SKM-1 treated with dmso at 0.1 percent for 144 hours (cell line): ENCODE measurements around the gene FNDC7.
A peak's percentile ranks its signal among the peaks of the same experiment; 100 is the strongest.
"Not testable (repeated sequence)": the region's sequence is repeated elsewhere in the genome, so short reads cannot be mapped to it uniquely, and the experiment has no call there.

Experiments
- DNase-seq: peaks from one replicate; lab custom pipeline; 2025; ENCODE audit not compliant: unreplicated experiment; lab: John Stamatoyannopoulos, UW

The FNDC7 gene

DNA sequence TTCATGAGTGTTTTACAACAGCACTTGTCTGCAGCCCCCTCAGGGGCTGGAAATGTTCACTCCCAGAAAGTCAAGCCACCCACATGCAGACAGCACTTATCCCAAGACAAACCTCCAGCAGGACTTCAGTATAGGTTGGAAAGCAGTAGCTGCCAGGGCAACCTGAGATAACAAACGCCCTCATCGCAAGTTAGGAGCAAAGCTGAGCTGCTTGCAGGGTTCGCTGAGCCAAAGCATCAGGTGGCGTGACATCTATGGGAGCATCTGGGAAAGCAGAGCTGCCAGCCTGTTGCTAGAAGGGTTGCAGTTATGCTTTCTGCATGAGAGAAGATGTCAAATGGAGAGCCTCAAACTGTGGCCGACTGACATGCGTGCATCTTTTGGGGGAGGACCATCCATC lies 29.5 kb downstream of the FNDC7 start:
- DNase-seq: no peak

DNA sequence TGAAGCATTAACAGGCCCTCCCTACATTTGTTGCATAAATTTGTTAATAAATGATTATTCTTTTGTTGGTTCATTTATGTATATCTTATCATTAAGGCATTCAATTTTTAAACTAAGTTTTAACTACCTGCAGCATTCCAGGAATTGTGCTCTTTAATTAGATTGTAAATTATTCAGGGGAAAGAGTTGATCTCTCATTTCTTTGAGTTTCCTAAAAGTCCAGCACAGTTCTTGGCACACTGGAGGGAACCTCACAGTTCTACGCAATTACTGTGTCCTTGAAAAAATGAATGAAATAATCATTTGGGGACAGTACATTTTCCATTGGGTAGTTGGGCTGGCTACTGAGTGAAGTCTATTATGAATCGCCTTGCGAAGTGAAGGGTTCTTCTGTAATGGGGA lies 33.3 kb downstream of the FNDC7 start:
- DNase-seq: no peak

DNA sequence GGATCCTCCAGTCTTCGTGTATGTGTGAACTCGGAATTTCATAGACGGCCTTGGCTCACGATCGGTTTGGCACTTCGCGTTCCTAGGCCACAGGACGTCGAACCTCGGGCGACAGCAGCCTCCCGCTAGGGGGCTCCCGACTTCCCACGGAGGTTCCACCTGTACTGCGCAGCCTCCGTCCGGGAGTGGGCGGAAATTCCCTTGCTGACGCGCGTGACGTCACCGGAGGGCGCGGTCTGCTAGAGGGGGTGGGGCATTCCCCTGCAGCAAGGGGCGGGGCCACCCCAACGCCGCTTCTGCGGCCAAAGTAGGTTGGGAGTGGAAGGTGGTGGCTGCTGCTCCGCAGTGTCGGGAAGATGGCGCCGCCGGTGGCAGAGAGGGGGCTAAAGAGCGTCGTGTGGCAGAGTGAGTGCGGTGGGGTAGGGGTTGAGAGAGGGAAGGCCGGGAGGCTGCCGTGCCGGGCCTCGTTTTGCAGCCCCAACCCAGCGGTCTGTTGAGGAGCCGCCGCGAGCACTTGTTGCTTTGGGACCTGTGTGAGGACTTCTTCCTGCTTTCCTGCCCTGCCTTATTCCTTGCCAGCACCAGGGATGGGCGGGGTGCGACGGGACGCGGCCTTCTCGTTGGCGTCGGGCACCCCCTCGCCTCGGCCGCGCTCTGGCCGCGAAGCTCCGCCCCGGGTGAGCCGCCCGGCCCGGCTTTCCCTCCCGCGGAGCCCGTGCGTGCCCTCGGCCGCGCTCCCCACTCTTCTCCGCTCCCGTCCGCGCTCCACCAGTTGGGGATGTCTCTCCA lies 33.9 kb downstream of the FNDC7 start, which contains the start of gene STXBP3:
STXBP3 (plus strand) TSS at position 293 of the 789 bp plus-strand sequence; CDS start at position 357, 64 bp downstream.
- peak; percentile 89 for DNase-seq

DNA sequence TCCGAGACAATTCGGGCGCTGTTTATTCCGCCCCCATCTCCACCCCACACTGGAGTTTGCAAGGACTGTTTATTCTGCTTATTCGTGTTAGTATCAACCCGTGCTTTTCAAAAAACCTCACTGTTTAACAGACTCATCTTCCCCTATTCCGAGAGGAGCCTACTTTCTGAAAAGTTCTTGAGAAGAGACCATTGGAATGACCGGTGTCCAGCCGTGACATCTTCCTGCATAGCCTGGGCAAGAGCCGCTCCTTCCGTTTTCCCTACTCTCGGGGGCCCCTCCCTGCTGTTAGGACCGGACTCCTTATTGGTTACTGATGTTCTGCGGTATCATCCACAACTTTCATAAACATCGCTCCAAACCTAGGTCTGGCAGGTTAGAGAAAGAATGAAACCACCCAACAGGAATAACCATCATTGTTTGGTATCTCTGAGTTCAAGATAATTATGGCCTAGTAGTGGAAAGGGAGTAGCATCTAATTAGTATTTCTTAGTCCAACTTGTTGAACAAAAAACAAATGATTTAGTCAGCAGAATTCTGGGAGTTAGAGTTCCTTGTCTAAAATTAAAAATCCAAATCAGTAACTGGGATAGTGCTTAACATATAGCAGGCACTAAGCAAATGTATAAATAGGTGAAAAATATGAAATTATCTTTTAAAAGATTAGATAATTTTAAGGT lies 34.6 kb downstream of the FNDC7 start:
- peak; percentile 68 for DNase-seq

DNA sequence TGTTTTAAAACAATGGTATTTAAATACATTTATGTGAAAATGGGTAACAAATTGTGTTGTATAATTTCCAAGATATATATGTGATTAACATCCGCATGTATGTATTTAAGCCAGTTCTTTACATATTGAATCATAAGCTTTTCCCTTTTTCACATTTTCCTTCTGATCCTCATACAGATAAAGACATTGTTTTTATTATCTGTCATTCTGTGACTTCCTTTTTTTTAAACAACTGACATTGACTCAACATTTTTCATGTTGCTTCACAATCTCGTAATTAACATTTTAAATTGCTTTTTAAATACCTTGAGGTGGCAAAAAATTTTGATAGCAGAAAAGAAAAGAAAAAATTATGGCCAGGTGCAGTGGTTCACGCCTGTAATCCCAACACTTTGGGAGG lies 35.2 kb downstream of the FNDC7 start:
- DNase-seq: peak; percentile 15

DNA sequence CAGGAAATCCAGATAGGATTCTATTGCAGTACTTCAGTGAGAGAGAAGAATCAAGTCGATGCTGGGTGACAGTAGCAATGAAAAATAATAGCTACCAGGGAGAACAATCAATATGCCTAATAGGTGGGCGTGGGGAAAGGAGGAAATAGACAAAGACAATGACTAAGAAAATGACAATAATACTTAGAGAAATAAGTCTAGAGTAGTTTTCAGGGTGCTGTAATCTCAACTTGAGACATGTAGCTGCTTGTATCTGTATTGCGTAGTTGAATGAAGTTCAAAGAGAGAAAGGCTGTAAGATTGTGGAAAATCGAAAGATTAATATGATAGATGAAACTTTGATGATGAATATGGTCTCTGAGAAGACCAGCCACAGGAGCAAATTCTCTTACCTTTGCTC lies 36.4 kb downstream of the FNDC7 start:
- no peak for DNase-seq

DNA sequence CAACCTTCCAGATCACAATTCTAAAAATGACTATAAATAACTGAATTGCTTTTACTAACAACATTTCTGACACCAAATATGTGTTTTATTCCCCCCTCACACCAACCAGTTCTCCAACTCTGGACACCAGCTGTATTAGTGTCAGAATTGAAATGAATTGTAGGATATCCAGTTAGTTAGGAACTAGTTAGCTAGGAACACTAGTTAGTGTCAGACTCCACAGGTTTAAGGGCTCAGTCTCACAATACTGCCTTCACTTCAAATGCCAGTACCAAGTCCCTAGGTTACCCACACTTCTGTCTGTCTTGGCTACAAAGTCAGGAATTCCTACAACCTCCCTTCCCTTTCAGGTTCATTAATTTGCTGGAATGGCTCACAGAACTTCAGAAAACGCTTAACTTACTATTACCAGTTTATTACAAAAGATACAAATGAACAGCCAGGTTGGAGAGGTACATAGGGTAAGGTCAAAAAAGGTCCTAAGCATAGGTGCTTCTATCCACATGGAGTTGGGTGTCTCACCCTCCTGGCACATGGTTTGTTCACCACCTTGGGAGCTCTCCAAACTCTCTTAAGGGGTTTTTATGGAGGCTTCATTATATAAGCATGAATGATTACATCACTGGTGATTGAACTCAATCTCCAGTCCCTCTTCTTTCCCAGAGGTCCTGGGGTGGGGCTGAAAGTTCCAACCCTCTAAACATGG lies 37.9 kb downstream of the FNDC7 start:
- DNase-seq: no peak

DNA sequence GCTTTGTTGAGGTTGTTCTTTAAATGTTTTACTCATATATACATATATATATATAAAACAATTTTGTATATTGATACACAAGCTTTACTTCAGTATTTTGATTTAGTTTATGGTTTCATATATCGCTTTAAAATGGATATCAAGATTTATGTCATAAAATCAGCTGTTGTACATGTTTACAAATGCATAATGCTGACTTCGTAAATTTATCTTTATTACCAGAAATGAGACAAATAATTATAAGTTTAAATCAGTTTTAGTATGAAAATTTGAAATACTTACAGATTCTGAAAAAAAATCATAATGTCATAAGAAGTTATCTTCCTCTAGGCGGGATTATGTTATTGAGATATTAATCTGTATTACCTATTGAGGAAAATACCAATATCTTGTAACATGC lies 40.7 kb downstream of the FNDC7 start:
- DNase-seq: no peak

DNA sequence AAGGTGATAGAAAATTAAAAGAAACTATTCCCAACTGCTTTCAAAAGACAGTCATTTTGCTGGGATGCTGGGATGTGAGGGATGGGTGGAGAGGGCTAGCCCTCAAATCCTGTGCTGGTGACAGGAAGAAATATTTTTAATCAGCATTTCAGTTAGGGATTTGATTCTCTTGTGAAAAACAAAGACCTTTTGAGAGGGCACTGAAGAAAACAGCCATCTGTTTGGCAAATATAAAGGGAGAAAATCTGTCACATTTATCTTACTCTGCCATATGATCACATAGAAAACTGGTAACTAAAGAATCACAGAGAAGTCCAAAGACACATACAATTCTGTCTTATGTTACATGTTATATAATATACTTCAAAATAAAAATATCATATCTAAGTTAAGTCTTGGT lies 46.1 kb downstream of the FNDC7 start:
- no peak for DNase-seq

DNA sequence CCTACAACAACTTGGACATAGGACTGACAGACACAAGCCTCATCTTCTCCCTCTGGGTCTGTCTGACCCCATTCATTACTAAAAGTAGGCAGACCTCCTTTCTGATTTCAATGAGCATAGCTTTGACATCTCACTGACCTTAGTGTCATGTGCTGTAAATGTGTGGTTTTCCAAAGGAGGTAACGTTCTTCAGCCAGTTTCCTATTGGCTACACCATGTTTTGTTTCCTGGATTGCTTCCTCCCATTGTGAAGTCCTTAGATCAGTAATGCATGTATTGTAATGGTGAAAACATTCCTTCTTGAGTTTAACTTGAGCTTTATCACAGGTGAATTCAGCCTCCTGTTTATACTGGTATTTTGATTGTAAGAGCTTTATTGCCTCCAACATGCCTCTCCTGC lies 54.4 kb downstream of the FNDC7 start:
- DNase-seq: no peak

DNA sequence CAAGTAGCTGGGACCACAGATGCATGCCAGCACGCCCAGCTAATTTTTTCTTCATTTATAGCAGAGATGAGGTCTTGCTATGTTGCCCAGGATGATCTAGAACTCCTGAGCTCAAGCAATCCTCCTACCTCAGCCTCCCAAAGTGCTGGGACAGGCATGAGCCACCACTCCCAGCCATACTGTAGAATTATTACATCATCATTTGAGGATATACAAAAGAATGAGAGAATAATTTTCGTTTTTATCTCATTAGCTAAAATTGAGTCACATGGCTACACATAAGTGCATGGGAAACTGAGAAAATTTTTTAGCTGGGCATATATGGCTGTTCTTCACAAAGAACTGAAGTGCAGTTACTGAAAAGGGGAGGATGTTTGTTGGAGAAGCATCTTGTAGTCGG lies 55.0 kb downstream of the FNDC7 start:
- DNase-seq: no peak

DNA sequence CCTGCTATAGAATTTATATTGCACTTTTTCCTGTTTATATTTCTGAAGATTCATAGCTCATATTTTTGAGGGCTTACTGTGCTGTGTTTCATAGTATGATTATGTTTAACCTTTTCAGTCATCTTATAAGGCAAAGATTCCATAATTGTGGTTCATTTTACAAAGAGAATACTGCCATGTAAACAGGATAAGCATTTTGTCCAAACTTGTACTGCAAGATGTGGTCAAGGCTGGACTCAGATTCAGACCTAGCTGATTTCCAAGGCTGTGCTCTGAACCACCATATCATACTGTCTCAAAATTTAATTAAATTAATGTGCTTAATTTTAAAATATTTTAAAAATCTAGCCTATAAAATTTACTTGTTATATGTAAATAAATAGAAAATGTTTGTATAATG lies 65.1 kb downstream of the FNDC7 start:
- DNase-seq: no peak

DNA sequence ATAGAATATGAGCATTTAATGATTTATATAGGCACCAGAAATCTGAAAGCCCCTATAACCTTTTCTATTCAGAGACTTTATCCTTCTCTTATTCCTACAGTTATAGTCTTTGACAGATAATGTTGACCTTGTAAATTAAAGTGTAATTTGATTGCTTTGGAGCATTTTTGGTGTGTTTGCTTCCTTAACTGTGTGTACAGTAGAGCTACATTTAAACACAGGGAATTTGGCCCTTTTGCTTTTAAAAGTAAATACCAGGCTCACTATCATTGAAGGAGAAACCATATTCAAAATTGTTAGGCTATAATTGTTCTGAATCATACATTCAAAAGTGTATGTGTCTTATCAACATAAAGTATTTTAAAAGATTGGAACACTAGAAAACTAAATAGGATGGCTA lies 66.7 kb downstream of the FNDC7 start:
- DNase-seq: no peak

DNA sequence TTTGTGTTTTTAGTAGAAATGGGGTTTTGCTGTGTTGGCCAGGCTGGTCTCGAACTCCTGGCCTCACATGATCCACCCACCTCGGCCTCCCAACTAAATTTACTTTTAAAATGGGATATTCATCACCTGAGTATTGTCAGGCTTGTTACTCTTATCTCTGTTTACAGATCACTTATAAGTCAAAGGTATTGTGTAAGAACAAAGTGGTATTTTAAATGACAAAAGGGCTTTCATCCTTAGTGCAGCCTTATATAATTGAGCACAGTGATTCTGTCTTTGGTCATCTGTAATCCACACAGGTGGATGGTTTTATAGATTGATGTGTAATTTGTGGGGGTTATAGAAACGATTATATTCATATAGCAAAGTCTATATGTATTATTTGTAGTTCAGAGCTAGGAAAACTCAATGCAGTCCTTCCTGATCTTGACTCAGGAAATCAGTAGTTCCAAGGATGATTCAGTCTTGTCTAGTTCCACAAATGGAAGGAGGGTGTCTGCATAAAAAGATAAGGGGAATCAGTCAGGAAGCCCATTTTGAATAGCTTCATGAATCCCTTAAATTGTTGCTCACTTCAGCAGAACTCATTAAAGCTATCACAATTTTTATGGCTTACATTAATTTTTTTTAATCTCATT lies 68.3 kb downstream of the FNDC7 start:
- DNase-seq: no peak

DNA sequence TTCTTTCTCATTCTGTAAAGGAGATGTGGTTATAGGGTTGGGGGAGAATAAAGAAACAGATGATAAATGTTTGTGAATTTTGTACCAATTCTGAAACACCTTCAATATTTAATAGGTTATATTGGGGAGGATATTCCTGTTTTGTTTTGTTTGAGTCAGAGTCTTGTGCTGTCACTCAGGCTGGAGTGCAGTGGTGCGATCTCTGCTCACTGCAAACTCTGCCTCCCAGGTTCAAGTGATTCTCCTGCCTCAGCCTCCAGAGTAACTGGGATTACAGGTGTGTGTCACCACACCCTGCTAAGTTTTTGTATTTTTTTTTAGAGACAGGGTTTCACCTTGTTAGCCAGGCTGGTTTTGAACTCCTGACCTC lies 68.9 kb downstream of the FNDC7 start:
- DNase-seq: not testable (repeated sequence)

DNA sequence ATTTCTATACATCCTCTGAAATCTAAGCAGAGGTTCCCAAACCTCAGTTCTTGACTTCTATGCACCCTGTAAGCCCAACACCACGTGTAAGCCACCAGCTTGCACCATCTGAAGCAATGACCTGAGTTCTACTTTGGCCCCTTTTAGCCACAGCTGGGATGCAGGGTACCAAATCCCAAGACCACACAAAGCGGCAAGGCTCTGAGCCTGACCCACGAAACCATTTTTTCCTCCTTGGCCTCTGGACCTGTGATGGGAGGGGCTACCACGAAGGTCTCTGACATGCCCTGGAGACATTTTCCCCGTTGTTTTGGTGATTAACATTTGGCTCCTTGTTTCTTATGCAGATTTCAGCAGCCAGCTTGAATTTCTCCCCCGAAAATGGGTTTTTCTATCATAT lies 72.6 kb downstream of the FNDC7 start:
- no peak for DNase-seq

DNA sequence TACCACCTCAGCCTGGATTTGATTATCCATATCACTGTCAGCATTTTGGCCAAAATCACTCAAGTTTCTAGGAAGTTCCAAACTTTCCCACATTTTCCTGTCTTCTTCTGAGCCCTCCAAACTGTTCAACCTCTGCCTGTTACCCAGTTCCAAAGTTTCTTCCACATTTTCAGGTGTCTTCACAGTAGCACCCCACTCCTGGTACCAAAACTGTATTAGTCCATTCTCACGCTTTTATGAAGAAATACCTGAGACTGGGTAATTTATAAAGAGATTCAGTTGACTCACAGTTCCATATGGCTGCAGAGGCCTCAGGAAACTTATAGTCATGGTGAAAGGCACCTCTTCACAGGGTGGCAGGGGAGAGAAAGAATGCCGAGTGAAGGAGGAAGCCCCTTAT lies 73.2 kb downstream of the FNDC7 start:
- no peak for DNase-seq

DNA sequence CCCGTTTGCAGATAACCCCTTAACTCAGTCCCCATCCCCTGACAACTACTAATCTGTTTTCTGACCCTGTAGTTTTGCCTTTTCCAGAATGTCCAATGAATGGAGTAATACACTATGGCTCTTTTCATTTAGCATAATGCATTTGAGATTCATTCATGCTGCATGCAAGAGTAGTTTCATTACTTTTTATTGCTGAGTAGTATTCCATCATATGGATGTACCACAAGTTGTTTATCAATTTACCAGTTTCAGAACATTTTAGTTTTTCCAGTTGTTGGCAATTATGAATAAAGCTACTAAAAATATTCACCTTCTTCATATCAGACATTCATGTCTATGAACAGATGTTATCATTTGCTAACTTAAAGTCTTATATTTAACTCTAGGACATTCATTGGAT lies 79.1 kb downstream of the FNDC7 start:
- DNase-seq: no peak
